CD4-positive, alpha-beta T cell treated with Interleukin-12 subunit alpha and Interleukin-12 subunit beta, for 1 hour (primary cell): Measurements from ENCODE around the gene CAMTA1.
"Not testable (repeated sequence)": the region's sequence is repeated elsewhere in the genome, so short reads cannot be mapped to it uniquely, and the experiment has no call there.

Source experiments
- DNase-seq: peaks from one replicate; pipeline ENCODE4 v3.0.0-alpha.2; 2020

The CAMTA1 gene

DNA sequence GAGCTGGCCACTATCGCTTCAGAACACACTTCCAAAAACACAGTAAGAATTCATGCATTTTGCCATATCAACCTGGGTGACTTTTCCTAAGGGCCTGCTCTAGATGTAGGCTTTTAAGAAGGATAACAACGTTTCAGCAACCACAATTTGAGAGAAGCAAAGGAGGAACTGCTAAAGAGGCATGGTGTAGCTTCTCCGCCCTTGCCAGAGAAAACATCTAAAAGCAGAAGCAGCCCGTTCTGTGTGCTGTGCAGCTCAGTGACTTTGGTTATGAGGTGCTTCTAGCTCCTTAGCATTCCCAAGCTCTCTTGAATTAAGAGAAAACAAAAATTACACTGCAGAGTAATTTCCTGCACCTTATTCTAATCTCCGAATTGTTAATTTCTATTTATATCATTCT lies 1001.5 kb downstream of the CAMTA1 start:
- DNase-seq = no peak

DNA sequence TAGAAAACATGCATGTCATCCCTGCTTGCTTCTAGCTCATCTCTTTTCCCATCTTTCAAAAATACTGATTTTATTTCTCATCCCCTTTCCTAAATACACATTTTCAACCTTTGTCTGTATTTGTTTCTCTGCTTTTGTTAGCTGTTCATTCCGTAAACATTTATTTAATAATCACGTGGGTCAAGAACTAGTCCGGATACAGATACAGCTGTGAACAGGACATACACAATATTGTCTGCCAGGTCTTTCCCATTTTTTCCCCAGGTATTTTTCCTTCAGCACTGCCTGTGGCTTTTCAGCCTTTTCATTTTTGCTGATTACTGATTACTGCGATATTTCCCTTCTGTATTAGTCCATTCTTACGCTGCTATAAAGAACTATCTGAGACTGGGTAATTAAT lies 1004.6 kb downstream of the CAMTA1 start:
- no peak for DNase-seq

DNA sequence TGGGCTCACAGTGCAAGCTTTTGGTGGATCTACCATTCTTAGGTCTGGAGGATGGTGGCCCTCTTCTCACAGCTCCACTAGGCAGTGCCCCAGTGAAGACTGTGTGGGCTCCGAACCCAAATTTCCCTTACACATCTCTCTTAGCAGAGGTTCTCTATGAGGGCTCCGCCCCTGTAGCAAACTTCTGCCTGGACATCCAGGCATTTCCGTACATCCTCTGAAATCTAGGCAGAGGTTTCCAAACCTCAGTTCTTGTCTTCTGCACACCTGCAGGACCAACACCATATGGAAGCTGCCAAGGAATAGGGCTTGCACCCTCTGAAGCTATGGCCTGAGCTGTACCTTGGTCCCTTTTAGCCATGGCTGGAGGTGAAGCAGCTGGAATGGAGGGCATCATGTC lies 1005.8 kb downstream of the CAMTA1 start:
- DNase-seq = not testable (repeated sequence)

DNA sequence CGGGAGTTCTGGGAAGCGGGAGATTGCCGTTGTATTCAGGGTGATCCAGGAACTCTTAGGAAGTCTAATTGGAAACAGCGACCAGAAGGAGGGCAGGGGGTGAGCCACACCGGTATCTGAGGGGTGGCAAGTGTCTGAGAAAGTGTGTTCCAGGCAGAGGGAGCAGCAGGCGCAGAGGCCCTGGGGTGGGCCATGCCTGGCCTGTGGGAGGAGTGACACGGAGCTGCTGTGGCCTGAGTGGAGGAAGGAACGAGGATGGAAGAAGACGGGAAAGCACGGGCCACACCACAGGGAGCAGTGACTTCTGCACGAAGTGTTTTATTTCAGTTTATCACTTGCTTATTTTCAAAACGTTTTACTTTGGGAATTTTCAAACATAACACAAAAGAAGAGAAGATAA lies 1010.2 kb downstream of the CAMTA1 start:
- DNase-seq = no peak

DNA sequence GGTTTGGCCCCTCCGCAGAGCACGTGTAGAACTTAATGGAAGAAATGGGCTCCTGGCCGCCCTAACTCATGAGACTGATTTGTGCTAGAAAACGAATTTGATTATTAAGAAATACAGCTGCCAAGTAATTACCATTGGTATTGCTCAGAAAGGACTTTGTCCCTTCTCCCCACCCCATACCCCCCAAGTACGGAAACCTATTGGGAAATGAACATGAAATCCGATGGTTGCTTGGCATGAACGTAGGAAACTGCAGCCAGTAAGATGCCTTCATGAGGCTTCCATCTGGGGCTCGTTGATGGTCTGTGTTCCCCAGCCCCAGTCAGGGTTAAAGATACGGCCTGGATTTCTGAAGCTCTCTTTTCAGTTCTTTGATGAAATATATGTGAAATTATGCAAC lies 1020.2 kb downstream of the CAMTA1 start:
- DNase-seq = no peak

DNA sequence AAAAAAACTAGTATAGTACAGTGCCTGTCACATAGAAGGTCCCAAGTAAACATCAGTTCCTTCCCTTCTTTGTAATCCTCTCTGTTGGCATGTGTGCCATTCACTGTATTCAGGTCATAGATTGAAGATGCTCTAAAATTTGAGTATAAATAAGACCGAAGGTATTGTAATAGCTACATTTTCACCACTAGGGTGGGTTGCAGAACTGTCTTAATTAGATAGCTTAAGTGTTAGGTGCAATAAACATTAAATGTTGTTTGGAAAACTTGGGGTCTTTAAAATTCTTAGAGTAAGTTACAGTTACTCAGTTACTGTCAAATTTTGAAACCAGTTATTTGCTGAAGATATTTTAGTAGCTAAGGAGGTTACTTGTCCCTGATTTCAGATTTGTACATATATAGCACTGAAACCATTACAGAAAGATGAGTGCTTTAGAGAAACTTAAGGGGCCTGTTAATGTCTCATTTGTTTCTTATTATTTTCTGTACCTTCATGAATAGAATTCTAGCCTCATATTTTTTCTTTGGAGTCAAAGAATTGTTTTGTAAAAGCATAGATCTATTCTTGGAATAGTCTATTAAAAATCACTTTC lies 1023.1 kb downstream of the CAMTA1 start:
- peak; percentile 24 for DNase-seq

DNA sequence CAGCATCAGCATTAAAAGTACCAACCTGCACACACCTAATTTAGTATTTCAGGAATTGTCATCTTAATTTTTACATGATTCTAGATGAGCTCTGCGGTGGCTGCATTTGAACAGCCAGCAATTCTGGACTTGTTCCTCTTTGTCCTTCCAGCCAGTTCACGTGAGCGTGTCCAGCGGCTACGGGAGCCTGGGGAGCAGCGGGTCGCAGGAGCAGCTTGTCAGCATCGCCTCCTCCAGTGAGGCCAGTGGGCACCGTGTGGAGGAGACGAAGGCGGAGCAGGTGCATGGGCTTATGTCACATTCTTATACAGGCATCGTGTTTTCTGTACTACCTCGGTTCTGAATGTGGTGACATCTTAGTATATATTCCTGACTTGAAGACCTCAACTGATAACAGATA lies 1024.5 kb downstream of the CAMTA1 start:
- DNase-seq = no peak

DNA sequence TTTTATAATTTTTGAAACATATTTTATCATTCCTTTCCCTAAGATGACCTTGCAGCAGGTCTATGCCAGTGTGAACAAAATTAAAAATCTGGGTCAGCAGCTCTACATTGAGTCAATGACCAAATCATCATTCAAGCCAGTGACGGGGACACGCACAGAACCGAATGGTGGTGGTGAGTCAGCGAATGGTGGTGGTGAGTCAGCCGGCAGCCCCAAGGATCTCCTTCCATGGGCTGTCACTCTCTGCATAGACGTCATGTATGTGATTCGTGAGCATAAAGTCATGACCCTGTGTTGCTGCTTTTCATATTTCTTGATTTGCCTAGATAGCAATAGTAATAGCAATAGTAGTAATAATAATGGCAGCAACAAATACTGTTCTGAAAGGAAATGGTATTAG lies 1025.1 kb downstream of the CAMTA1 start:
- DNase-seq = no peak

DNA sequence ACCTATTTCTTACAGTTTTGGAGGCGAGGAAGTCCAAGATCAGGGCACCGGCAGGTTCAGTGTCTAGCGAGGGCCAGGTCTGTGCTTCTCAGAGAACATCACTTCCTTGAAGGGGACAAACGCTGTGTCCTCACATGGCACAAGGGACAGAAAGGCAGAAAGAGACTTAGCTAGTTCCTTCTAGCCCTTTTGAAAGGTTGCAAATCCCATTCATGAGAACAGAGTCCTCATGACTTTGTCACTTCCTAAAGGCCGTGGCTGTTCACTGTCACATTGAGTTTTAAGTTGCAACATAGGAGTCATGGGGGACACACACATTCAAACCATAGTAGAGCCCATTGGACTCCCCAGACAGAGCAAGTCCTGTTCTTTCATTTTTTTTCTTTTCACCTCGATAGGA lies 1026.2 kb downstream of the CAMTA1 start:
- no peak for DNase-seq

DNA sequence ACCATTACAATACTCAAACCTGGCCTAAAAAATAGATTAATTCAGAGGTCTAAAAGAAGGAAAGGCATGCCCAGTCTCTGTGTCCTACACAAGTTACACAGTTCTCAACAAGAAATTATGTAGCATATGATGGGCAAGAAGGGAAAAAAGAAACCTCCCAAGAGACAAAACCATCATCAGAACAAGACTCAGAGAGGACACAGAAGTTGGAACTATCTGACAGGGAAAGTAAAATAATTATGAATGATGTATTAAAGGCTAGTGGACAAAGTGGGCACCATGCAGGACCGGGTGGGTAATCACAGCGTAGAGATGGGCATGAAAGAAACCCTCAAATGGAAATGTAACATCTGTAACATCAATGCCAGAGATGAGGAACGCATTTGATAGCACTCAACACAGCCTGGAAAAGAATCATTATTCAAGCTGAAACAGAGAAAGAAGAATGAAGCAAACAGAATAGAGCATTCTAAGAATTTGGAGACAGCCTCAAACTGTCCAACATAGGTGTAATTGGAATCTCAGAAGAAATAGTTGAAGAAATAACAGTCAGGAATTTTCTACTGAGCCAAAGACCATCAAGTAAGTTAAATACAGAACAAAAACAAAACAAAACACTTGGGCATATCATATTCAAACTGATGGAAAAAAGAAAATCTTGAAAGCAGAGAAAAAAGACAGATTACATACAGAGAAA lies 1028.6 kb downstream of the CAMTA1 start:
- DNase-seq = no peak
